CD4-positive, alpha-beta T cell treated with Interleukin-2 at 100 ng/mL for 4 hours (primary cell): ENCODE data around the gene PIGR.
"Not testable (repeated sequence)": the region's sequence is repeated elsewhere in the genome, so short reads cannot be mapped to it uniquely, and the experiment has no call there.

Source experiments
- DNase-seq: peaks from one replicate; pipeline ENCODE4 v3.0.0-alpha.2; 2020; ENCODE audit warnings: low spot score

PIGR gene

DNA sequence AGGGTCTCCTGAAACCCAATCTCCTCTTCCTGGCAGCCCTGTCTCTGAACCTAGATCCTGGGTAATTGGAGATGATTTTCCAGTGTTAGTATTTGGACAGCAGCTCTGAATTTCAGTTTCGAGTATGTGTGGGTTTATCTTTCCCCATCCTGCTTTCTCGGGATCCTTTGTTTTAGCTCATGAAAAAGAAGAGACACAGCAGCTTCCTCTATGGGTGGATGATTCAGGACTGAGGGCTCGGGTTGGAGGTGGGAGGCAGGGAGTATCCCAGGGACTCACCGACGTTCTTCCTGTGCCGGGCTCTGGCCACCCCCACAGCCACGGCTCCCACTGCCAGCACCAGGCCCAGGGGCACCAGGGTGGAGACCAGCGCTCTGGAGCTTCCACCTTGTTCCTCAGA lies 14.1 kb downstream of the PIGR start:
- DNase-seq, result no peak

DNA sequence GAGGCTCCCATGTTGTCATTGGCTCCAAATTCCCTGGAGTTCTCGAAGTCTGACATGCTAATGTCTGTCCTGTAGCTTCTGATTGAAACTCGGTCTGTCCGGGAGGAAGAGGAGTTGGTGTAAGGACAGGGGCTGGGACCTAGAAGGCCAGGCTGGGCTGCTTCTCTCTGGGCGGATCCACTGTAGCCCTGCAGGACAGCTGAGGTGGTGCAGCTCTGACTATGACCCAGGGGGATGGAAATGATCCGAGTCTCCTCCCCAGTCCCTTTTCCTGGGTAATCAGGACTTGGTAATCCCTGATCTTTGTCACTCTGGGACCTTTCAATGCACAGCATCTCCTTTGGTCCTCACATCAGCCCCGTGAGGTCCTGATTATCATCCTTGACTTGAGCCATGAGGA lies 14.6 kb downstream of the PIGR start:
- DNase-seq, result no peak

DNA sequence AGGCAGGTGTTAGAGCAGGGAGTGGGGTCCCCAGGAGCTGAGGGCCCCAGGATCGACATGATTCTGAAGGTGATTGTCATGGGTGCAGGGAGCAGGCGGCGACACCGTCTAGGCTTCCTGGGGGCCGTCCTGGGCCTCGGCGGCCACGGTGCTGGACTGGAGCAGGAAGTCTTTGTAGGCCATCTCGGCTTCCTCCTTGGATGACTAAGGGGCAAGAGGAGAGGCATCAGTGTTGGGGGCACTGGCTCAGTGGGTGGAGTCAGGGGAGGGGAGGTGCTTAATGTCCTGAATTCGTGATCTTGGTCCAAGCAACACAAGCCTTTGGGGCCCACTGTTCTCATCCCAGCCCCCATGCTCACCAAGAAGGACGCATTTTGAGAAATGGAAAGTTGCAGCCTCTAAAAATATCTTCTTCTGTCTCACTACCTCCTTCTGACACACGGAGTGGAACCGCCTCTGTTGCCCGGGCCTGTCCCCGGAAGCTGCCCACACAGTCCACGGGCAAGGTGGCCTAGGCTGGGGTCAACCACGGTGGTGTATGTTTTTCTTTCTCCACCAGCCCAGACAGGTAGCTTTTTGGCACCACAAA lies 16.0 kb downstream of the PIGR start:
- DNase-seq, result peak; percentile 41

DNA sequence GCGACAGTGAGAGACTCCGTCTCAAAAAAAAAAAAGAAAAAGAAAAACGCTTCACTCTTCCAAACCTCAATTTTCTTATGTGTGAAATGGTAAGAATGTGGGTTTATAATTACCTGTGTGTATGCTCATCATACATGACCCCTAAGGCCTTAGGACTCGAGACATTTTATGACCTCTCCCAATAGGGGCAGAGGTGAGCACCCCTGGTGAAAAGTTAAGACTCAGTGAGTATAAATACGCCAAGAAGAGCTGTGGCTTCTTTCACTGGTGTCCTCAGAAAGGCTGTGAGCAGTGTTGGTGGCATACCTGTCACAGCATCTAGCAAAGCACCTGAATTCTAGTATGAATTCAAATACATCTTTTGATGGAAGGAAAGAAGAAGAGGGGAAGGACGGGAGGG lies 16.7 kb downstream of the PIGR start:
- DNase-seq, result no peak

DNA sequence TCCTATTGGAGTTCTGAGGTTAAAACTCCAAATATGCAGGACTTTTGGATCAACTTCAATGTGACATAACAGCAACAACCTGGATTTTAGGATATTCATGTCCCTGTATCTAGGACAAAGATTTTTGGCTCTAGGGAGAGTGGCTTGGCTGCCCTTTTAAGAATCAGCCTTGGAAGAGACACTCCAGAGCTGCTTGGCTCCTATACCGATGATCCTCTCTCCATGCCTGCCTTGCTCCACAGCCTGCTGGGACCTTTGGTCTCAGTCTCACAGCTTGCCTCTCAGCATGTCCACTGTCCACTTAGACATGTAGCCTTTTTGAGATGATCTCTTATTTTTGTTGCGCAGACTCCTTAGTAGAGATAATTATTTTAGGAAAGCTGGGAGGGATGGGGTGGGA lies 20.0 kb downstream of the PIGR start:
- DNase-seq, result no peak

DNA sequence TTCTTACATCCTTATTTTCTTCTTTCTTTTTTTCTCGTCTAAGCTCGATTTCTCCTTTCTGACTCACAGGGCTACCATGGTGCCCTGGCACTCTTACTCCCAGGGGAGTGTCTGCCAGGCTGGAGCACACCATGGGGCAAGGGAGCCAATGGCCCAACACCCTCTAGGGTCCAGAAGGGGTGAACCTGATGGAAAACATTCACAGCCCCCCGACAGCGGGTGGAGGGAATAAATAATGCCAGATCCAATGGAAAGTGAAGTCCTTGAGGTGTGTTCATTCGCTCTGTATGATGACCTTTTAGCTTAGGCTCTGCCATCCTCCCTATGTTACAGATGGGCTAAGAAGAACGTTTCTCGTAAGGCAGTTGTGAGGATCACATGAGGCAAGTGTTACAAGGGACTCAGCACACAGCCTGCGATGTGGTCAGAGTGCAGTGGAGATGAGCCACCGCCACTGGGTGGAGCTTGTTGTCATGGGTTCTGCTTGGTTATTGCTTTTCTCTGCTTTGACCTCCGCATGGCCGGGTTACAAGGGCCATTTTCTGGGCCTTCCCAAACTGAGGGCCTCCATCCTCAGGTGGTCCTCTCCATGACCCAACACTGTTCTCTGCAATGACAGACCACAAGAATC lies 21.0 kb downstream of the PIGR start:
- DNase-seq, result peak; percentile 78

DNA sequence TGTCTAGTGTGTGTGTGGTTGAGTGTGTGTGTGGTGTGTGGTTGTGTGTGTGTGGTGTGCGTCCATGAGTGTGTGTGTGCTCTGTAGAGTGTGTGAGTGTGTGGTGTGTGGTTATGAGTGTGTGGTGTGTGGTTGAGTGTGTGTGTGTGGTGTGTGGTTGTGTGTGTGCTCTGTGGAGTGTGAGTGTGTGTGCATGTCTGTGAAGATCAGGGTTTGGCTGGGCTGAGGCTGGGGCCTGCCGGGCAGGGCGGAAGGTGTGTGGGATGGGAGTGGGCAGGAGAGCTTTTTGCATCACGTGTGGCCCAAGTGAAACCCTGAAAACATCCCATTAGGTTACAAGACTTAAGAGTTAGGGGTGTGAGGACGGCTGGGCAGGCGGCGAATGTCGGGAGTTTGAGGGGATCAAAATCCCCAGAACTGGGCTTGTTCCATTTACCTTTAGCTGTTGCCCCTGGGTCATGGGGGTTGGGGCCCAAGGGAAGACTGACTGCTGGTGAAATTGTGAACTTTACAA lies 21.6 kb downstream of the PIGR start:
- peak; percentile 31 for DNase-seq

DNA sequence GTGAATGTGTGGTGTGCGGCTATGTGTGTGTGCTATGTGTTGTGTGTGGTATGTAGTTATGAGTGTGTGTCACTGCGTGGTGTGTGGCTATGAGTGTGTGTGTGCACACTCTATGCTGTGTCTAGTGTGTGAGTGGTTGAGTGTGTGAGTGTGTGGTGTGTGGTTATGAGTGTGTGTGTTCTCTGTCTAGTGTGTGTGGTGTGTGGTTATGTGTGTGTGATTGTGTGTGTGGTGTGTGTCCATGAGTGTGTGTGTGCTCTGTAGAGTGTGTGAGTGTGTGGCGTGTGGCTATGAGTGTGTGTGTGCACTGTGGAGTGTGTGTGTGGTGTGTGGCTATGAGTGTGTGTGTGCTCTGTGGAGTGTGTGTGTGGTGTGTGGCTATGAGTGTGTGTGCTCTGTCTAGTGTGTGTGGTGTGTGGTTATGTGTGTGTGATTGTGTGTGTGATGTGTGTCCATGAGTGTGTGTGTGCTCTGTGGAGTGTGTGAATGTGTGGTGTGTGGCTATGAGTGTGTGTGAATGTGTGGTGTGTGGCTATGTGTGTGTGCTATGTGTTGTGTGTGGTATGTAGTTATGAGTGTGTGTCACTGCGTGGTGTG lies 22.2 kb downstream of the PIGR start:
- DNase-seq, result not testable (repeated sequence)

DNA sequence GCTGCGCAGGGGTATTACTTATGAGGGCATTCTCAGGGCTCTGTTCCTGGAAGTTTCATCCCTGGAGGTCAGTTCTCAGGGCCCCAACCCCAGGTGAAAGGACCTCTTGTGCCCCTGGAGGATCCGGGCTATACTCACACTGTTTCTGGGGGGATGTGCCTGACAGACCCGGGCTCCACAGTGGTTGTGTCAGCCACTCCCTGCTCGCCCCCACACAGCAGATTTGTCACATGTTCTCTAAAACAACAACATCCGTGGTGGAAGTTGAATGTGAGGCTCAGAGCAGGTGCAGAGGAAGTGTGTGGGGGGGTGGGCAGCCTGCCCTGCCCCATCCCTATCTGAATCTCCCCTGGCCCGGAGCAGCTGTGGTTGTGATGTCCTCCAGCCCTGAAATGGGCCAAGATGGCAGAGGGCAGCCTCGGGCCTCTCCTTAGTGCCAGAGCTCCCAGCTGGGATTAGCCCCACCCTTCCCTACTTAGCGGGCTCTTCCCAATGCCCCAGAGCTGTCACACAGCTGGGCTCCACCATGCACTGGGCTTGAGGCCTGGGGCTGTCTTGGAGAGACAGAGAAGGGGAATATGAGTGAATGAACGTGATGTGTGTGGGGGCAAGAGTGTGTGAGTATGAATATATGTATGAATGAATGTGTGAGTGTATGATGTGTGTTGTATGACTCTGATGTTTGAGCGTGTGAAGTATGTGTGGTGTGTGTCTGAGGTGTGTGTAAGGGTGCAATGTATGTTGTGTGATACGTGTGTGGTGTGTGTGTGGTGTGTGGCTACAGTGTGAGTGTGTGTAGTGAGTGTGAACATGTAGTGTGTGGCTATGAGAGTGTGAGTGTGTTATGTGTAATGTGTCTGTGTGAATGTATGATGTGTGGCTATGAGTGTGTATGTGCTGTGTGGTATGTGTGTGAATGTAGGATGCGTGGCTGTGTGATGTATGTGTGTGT lies 23.0 kb downstream of the PIGR start:
- DNase-seq, result peak; percentile 78

DNA sequence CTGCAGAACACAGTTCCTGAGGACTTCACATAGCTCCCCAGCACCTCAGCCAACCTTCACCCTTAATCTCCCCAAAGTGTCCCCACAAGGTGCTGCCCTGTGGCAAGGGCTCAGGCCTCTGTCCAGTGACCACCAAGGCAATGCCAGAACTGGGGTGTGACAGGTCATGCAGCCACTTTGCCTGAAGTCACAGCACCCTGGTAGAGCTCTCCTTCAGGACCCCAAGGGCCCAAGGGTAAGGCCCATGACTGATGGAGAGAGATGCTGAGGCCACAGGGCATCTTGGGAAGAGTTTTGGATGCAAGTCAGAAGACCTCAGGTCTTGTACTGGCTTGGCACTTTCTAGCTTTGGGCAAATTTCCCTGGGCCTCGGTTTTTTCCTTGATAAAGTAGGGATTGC lies 23.7 kb downstream of the PIGR start:
- DNase-seq, result no peak

DNA sequence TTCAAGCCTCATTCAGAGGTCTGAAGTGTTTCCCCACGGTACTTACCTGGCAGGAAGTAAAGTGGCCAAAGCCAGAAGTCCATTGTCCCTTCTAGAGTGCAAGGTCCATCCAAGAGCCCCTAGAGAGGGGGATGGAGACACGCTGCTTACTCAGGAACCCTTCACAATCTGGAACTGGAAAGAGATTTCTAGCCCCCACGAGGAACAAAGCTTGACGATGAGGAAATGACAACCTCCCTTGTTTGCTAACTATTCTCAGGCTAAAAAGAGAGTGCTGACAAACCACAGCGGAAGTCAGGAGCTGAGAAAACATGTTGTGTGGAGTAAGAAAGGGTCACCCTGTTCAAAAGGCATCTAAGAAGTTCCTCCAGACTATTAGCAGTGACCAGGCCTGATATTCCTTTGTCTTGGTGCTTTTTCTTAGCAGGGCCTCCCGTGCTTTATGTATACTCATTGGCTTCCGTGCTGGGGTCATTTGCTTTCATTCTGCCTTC lies 24.4 kb downstream of the PIGR start, which contains the start of gene FCMR:
TSS of gene FCMR (minus strand) at position 170 of the 494 bp plus-strand sequence. CDS start at position 83, 87 bp downstream.
- peak; percentile 66 for DNase-seq

DNA sequence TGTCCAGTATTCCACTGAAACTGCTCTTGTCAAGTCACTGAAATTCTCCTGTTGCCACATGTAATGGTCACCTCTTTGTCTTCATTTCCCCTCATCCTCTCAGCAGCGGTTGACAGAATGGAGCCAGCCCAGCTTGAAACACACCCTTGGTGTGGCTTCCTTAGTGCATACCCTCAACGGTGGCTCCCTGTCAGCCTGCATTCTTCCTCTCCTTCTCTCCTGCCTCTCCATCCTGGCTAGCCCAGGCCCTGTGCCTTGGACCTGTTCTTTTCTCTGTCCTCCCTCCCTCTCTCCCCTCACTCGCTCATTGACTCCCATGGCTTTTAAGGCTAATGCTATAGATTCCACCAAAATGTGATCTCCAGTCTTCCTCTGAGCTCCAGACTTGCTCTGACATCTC lies 28.2 kb downstream of the PIGR start:
- DNase-seq, result no peak

DNA sequence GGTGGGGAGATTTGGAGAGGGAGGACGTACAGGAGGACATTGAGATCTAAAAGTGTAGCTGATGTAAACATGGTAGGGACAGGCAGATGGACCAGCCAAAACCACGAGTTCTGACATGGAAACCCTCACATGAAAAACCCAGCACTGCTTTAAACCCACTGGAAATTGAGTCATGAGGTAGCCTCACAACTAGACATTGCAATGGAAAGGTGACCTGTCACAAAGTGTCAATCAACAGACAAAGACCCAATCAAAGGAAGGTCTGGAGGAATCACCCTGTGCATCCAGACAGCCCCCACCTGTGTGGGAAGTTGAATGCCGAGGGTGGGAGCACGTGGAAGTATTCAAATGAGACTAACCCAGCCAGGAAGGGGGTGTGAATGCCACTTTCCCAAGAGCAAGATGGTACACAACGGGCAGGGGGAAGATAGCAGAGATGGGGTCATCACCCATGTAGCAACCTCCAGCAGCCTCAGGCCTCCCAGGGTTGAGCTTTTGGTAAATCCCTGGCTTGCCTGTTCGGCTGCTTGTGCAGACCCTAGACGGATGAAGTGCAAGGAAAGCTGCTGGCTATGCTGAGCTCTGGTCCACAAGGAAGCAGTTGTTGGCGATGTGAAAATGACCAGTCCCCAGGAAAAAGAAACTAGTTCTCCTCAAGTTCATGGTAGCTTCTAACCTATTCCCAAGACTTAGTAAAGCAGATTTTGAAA lies 30.1 kb downstream of the PIGR start:
- no peak for DNase-seq

DNA sequence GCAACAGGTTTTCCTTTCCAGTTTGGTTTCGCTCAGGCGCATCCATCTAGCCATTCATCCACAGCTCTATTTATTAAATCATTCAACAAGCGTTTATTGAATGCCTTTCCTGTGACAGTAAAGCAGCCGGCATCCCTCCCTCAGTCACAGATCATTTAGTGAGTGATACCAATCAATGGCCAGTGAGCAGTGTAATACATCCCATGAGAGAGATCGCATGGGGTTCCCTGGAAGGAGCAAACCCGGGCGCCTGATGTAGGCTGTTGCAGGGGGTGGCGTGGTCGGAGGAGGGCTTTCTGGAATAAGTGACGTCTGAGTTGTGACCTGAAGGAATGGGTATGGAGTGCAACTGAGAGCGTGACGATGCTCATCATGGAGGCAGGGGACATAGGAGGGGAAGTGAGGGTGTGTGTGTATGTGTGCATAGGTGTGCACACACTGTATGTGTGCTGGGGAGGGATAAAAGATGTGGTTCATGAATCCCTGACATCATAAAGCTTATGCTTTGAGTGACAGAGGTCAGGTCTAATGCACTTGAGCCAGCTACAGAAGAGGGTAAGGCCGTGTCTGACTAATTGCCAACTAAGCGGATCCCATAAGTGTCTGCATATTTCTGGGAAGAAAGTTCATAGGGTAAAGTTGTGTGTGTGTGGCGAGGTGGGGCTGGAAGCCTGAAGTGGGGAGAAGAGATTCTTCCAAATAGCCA lies 31.1 kb downstream of the PIGR start:
- no peak for DNase-seq

DNA sequence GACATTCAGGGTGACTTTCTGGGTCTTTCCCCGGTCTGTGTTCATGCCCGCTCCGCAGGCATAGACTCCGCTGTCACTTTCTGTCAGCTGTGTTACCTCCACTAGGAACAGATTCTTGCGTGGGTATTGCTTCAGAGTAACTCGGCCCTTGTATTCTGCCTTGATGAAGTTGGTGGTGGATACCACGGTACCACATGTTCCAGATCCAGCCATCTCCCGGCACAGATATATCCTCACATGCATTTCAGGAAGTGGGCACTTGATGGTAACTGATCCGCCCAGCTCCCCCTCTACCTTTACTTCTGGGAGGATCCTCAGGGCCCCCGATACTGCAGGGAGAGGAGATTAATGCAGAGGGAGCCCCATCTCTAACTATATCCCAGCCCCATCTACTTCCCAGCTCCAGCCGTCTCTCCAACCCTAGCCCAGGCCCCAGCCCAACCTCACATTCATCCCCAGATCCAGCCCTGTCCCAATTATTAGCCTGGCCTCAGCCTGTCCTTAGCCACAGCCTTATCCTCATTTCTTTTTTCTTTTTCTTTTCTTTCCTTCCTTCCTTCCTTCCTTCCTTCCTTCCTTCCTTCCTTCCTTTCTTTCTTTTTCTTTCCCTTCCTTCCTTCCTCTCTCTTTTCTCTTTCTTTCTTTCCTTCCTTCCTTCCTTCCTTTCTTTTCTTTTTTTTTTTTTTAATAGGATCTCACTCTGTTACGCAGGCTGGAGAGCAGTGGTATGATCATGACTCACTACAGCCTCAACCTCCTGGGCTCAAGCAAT lies 32.3 kb downstream of the PIGR start:
- no peak for DNase-seq

DNA sequence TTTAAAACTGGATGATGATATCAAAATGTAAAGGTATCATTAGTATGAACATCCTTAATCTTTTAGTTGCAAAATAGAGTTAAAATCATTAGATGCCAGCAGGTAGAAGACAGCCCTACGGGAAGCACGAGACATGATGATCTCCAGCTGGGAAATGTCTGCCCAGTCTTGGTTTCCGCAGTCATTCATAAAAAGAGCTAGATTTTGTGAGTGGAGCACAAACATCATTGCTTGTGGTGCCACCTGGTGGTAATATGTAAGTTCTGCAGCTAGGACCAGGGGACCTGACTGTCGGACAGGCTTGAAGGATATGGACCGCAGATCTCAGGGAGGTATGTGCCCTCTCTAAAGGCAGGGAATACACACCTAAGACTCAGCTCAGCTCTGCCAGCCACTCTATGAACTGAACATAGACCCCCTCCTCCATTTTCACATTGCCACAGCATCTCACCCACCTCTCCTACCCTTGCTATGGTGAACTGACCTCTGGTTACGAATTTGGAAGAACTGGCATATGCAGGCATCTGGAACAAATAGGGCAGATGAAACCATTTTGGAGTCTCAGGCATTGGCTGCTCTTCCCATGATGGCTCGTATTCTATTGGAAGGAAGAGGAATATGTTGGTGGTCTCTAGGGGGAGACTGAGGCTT lies 33.7 kb downstream of the PIGR start:
- DNase-seq, result peak; percentile 80

DNA sequence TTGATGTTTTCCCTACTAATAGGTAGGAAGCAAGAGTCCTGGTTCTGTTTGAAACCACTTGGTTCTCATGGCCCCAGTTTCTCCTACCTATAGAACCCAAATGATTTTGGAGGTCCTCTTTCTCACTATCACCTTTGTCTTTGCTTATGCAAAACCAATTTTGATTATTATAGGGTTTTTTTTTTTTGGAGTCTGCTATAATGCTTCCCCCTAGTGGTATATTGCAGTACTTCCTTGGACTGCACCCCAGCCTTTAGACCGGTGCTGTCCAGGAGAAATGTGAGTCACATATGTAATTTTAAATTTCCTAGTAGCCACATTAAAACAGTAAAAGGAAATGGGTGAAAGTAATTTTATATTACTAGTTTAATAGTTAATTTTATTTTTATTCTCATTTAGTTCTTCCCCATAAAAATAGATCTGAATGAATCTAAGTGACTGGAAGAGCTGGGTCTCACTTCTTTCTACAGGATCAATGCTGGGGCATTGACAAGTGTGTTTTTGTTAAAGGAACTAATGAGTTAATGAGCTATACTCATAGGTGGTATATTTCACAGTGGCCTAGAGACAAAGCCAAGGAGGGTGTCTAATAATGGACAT lies 35.1 kb downstream of the PIGR start:
- DNase-seq, result peak; percentile 73

DNA sequence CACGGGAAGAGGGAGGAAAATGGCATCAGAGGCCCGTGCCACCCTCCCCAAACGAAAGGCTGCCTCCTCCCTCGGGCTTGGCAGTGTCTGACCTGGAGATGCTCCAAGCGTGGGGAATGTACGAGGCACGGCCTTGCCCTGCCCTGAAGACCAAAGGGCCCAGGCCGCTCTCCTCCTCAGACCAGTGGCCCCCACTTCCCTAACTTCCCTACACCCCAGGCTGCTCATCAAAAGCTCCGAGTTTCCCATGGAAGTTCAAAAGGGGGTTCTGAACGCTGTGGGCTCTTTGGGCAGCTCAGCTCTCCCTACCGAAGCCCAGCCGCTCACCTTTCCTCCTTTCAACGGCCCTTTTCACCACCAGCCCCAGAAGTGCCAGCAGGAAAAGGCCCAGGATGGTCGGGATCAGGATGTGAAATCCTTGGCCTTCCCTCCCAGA lies 36.4 kb downstream of the PIGR start:
- no peak for DNase-seq
